HPDE6-E6E7 (cell line): ENCODE measurements around the gene ARSB.

Source experiments
- DNase-seq: peaks from one replicate; pipeline ENCODE4 v3.0.0; 2011; ENCODE audit warnings: missing footprints; ENCODE audit errors: extremely low spot score

Gene ARSB

DNA sequence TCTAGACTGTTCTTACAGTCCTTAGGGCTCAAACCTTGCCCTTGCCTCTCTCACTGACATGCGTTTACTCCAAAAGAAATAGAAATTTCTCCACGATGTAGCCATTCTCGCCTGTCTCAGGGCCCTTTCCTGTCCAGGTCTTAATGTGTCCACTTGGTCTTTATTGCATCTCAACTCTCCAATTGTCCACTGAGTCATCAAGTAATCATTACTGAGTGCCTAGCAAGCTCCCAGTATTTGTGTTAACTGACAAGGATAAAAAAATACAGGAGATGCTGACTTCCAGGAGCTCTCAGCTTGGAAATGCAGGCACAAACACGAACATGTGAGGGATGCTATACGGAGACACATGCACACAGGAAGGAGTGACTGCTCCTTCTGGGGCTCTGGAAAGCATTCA, 147.3 kb downstream of the ARSB start:
- DNase-seq, result no peak

DNA sequence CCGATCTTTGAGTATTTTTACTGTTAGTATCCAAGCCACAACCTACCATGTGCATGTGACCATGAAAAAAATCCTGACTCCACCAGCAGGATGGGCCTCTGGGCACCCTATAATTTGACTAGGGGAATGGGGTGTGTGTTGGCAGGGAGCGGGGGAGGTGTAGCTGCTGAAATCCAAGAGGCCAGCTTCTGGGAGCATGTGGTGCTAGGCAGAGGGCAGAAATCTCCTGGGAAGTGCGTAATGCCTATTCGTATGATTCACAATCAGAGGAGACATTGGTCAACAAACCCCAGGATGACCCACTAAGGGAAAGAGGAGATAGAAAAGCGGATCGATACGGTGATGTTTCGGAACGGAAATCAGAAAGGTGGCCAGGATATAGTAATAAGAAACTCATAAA, 149.9 kb downstream of the ARSB start:
- DNase-seq, result no peak

DNA sequence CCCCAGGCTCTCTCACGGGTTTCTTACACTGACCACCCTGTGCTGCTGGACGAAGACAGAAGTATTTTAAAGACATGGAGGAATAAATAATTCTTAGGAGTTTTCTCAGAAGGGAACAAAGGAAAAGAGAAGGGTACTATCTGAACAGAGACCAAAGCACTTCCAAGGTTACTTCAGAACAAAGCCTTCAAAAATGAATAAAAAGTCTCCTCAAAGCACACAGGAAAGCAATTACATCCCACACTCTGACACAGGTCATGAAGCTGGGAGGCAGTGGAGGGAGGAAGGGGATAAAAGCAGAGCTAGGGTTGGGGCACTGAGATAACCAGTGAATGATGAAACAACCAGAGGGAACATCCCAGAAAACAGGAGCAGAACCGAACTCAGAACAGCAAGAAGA, 151.8 kb downstream of the ARSB start:
- DNase-seq, result no peak

DNA sequence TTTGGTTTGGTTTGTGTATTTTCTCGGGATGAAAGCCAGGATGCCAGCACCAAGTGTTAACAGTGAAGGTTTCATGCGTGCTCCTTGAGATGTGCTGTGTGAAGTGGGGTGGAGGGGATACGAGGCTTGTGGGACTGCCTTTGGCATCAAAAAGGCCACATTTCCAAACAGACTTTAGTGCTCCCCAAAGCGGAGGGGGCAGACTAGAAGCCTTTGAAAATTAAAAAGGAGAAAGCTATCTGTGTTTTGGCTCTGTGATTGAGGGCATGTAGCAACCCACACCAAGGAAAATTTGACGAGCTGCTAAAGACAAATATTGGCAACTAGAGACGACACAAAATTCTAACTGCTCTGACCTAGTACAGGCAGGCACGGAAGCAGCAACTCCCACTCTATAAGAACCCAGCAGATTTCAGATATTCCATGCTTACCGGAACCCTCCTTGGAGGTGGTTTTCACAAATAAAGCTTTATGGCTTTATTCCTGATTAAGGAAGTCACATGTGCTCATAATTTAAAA, 154.5 kb downstream of the ARSB start:
- DNase-seq, result no peak

DNA sequence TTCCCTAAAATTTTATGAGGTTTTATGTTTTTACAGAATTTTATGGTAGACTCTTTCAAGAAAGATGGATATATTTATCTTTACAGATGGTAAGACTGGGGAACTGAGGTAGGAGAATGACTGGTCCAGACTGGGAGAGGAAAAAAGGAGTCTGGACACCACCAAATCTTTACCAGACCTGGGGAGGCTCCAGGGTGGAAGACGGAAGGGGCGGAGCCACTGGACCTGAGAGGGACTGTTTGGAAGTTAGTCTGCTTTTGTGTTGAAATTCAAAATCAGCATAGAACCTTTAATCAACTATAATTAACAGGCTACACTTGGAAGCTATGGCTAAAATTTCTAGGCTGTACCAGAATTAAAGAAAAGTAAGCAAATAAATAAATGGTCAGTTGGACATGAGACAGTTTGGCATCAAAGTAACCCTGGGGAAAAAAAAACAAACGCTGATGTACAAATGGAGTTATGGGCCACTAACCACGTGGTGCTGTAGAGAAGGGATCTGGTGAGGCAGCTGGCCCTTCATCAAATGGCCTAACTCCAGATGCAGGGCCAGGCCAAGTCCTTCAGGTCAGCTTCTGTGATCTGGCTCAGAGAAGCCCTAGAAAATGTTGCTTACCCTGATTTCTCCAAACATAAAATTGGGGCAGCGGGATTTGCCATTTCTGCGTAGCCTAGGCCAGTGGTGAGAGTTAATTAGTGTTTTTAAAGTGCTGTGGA, 155.1 kb downstream of the ARSB start:
- no peak for DNase-seq

GRCh38 chr5:78827725-78828124, 157.4 kb downstream of the ARSB start:
- no peak for DNase-seq

GRCh38 chr5:78824831-78825281, 160.3 kb downstream of the ARSB start:
- DNase-seq, result no peak

GRCh38 chr5:78823196-78823595, 161.9 kb downstream of the ARSB start:
- no peak for DNase-seq

DNA sequence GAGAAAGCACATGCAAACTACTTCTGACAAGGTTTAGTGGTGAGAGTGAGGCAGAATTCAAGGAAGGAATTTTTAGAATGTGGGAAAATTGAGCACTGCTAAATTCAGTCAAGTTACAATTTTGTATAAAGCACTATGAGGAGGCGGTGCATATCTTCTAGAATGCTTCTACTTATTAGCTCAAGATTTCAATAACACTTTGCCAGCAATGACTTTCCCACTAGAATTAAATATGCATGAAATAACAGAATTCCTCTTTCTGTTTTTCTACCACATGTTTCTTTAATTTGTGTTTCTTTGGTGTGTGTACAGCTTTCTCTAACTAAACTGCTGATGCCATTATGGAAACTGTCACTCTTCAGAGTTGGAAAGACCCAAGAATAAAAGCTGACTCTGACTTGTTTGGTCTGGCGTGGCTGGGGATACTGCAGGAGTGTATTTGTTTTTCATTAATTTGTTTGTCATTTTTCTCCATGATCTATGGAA, 163.5 kb downstream of the ARSB start:
- DNase-seq, result no peak

DNA sequence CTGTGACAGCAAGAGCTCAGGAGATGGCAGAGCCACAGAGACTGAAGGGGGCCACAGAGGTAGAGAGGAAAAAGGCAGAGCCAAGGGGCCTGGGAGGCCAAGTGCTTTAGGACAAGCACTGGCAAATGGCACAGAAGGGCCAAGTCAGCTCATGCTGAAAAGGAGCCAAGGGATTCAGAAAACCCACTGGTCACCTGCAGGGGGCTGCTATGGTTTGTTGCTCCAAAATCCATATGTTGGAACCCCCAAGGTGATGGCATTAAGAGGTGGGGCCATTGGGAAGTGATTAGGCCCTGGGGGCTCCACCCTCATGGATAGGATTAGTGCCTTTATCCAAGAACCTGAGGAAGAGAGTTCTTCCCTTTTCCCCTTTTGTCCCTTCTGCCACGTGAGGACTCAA, 165.4 kb downstream of the ARSB start:
- no peak for DNase-seq

GRCh38 chr5:78819166-78819565, 165.9 kb downstream of the ARSB start:
- DNase-seq, result no peak

DNA sequence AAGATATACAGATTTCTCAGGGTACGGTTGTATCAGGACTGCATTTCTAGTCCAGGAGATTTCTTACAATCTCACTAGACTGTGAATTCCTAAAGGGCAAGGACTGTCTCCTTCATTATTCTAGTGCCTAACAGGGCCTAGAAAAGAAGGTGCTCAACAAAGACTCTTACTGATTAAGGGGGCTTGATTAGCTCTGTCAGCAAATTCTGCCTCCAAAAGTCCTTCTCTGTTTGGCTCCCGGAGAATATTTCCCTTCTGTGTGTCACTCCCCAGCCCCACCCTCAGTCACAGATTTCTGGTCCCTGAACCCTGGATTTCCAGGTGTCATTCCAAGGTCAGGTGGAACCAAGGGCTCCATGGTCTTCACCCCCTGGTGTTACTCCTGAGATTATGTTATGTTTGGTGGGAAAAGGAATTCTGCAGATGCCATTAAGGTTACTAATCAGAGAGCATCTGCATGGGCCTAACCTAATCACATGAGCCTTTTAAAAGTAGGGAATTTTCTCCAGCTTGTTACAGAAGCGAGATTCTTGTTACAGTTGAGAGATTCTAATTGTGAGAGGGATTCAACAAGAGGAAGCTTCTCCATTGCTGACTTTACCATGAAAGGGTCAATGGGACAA, 168.9 kb downstream of the ARSB start:
- no peak for DNase-seq

DNA sequence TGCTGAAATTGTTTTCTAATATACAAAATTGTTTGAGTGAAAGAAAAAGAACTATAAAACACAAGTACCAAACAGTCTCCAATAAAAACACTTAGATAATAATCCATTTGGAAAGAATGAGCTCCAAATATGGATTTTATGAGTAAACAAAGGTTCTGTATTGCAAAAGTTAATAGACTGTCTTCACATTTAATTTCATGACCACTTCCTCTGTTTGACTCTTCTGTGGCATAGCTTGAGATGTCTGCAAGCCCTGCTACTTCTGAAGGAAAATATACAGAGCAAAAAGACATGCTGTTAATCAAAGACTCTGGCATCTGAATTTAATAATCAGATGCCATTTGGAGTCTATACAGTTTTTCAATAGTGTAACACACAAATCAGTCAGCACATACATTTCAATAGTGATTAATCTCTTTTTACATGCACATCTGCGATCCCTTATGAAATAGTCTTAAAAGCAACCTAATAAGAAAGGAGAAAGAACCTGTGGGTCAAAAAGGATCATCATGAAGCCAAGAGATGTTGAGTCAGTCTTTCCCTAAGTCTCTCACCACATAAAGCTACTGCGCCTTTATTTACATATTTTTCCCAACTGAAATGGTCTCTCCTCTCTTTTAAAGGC, 171.1 kb downstream of the ARSB start:
- DNase-seq, result no peak

GRCh38 chr5:78813286-78813685, 171.8 kb downstream of the ARSB start:
- no peak for DNase-seq

DNA sequence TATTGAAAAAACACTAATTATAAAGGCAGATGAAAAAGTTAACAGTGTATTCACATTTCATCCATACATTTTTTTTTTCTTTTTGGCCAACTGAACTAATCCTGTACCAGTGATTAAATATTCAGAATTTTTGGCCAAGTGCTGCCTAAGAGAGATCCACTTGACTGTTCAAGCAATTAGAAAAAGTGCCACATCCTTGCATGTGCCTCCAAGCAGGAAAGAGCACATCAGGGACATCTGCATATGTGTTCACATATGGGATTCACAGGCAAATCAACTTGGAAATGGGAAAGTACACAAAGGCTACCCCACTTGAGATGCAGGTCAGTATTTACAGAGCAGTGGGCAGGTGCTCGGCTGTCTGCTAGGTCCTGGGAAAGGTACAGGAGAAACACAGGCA, 173.2 kb downstream of the ARSB start:
- DNase-seq, result no peak

DNA sequence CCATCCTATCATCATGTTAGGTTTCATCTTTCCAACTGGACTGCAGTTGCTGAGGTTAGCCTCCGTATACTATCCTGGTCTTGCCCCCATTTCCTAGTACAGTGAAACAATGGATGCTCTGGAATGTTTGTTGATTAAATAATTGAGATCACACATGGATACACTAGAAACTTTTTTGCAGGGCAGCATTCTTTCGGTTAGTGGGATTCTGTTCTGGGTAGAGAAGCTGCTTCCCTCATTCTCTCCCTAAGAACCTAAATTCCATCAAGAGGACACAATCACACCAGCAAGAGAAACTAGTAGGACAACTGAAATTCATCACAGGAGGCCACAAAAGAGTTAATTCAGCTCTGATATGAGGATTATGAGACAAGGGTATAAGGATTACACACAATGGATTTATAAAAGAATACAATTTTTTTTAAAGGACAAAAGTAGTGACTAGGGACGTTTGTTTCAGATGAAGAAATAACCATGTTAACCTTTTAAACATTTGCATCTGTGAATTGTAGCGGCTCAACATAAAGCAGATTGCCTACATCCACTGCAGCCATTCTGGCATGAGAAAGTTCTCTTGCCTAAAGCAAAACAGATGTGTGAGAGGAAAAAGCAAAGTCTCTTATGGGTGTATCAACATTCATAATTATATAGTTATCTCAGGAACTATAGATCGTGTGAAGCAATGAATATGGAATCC, 173.8 kb downstream of the ARSB start:
- no peak for DNase-seq

GRCh38 chr5:78810098-78810920, 174.8 kb downstream of the ARSB start:
- no peak for DNase-seq

DNA sequence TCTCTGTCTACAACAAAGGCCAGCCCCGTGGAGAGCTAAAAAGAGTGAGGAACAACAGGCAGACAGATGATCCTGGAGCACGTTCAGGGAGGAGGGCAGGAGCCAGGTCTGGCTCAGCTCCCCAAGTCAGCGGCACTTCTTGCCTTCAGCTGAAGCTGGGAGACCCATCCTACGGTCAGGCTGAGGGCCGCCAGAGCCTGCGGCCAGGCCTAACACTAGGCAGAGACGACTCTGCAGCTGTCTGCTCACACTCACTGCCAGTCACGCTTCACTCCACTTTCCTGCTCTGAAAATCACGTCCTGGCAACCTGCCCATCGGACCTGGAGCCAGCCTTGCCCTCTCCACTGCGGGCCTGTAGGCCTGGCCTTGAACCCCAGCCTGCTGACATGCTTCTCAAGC, 175.7 kb downstream of the ARSB start:
- DNase-seq, result no peak

DNA sequence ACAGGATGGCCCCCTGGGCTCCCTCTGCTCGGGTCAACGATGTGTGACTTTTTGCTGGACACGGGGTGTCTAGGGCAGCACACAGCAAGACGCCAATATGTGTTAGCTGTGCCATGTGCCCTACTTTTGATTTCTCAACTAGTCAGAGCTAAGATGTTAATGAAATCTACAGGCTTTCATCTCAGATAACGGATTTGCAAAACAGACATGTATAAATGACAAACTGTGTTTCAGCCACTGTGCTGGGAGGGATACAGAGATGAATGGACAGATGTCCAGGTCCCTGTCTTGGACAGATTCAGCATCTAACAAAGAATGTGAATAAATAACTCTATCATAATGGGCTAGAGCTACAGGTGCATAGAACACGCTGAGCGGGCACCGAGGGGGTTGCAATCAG, 176.3 kb downstream of the ARSB start:
- no peak for DNase-seq

- no peak for DNase-seq
Measured at GRCh38 chr5:78808380-78808779, 176.7 kb downstream of the ARSB start.

GRCh38 chr5:78806544-78806943, 178.6 kb downstream of the ARSB start:
- peak; percentile 33 for DNase-seq
